Right atrium auricular region (tissue), 2 donors: ENCODE data around the gene CRYBB2. TPM values are rescaled to one million over a fixed set of nuclear protein-coding genes. Genes with fewer than 3 reads are reported as not detected.
"Not testable (repeated sequence)": the region's sequence is repeated elsewhere in the genome, so short reads cannot be mapped to it uniquely, and the experiment has no call there.

Experiments
- DNase-seq: peaks from one replicate; pipeline ENCODE4 v3.0.0-alpha.2; 2019; ENCODE audit warnings: low spot score
- H3K27ac ChIP-seq, 2 donors: fragments of 200-600 bp; sonication (generic); 1 replicate in 1 of 2; 2 replicates in 1 of 2; pipeline ENCODE4 v1.5.1; 2016 to 2019
- H3K27me3 ChIP-seq, 2 donors: fragments of 200-600 bp; sonication (generic); one replicate each; pipeline versions ENCODE4 v1.5.1 to v1.6.0; 2017 to 2019
- H3K36me3 ChIP-seq: fragments of 200-600 bp; sonication (generic); one replicate; pipeline ENCODE4 v1.5.1; 2016
- H3K4me1 ChIP-seq, 2 donors: fragments of 200-600 bp; sonication (generic); one replicate each; pipeline versions ENCODE4 v1.5.1 to v1.6.0; 2017 to 2019
- H3K4me3 ChIP-seq, 2 donors: fragments of 200-600 bp; sonication (generic); 1 replicate in 1 of 2; 2 replicates in 1 of 2; pipeline ENCODE4 v1.5.1; 2017 to 2019; ENCODE audit warnings: mild to moderate bottlenecking in 1 of 2, moderate library complexity in 1 of 2
- H3K9me3 ChIP-seq, 2 donors: fragments of 200-600 bp; sonication (generic); one replicate each; pipeline ENCODE4 v1.5.1; 2019
- CTCF ChIP-seq, 2 donors: fragments of 200-600 bp; sonication (generic); IDR thresholded peaks; one replicate each; pipeline ENCODE4 v1.5.1; 2019; ENCODE audit warnings: antibody characterized with exemption in 2 of 2
- total RNA-seq, 2 donors: library from RNA; depleted of rRNA; stranded (reverse); fragments of >200 nt; gene quantifications; one replicate each; pipeline ENCODE4 v1.1.0, GENCODE V29; 2016

The CRYBB2 gene
- total RNA-seq, 2 donors from 2014 or later: not detected

DNA sequence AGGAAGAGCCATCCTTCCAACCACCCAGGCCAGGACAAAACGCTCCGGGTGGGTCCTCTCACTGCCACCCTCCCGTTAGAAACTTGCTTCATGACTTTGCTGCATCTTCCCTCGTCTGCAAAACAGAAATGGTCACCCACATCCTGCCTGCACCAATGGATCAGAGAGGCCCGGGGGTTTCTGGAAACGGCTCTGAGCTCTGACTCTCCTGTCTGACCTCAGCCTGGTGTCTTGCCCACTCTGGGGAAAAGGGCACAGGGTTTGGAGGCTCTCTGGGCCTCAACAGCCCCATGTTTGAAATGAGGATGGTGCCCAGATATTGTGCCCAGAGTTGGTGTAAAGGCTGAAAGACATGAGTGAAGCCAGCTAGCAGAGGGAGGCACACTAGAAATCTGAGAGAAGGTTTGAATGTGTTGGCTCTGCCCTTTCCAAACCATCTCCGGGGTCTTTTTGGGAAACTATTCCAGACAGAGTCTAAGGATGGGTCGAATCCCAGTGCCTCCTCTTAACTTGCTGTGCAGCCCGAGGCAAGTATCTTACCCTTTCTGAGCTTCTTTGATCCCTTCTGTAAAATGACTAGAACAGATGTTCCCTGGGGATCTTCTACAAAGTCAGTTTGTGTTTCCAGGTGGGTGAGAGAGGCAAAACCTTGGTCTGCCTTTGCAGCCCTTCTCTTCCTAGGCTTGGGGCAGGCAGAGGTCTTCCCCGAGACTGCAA is 17.7 kb upstream of the CRYBB2 start:
- H3K27ac ChIP-seq: no peak overlapping the region
- DNase-seq: no peak
- no peak overlapping the region for H3K4me3 ChIP-seq
- H3K27me3 ChIP-seq: no peaks in the 10 kb centered on the region
- H3K36me3 ChIP-seq: peaks cover 17% of the 10 kb centered on the region
- H3K4me1 ChIP-seq: no peaks in the 10 kb centered on the region
- TF ChIP-seq CTCF (IDR thresholded peaks at IDR 0.05): no peak
- no peaks in the 10 kb centered on the region for H3K9me3 ChIP-seq

- H3K4me1 ChIP-seq: no peaks in the 10 kb centered on the region
- no peak overlapping the region for H3K4me3 ChIP-seq
- peaks cover 13% of the 10 kb centered on the region for H3K36me3 ChIP-seq
- no peaks in the 10 kb centered on the region for H3K27me3 ChIP-seq
- TF ChIP-seq CTCF (IDR thresholded peaks at IDR 0.05): peak; percentile 89 to 91
- no peak overlapping the region for H3K27ac ChIP-seq
- H3K9me3 ChIP-seq: no peaks in the 10 kb centered on the region
- peak; percentile 63 for DNase-seq
Observed at GRCh38 chr22:25202290-25202921, 17.0 kb upstream of the CRYBB2 start.

GRCh38 chr22:25203082-25203481 is 16.4 kb upstream of the CRYBB2 start:
- no peak for TF ChIP-seq CTCF (IDR thresholded peaks at IDR 0.05)
- no peaks in the 10 kb centered on the region for H3K9me3 ChIP-seq
- H3K27ac ChIP-seq: no peak overlapping the region
- H3K4me3 ChIP-seq: no peak overlapping the region
- no peaks in the 10 kb centered on the region for H3K27me3 ChIP-seq
- DNase-seq: no peak
- H3K4me1 ChIP-seq: no peaks in the 10 kb centered on the region
- peaks cover 6% of the 10 kb centered on the region for H3K36me3 ChIP-seq

DNA sequence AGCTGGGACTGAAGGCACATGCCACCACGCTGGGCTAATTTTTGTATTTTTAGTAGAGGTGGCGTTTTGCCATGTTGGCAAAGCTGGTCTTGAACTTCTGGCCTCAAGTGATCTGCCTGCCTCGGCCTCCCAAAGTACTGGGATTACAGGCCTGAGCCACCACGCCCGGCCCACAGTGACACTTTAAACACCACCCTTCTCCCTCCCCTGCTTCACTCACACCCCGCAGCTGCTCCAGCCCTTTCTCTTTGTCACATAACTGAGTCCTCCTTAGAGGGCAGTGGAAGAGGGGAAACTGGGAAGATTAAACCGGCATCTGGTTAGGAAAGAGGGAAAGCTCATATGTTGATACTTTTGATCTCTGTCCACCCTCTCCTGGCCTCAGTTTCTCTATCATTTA is 14.9 kb upstream of the CRYBB2 start:
- H3K27ac ChIP-seq, H3K4me3 ChIP-seq, H3K4me1 ChIP-seq, H3K9me3 ChIP-seq, H3K36me3 ChIP-seq, DNase-seq, H3K27me3 ChIP-seq: not testable (repeated sequence)

DNA sequence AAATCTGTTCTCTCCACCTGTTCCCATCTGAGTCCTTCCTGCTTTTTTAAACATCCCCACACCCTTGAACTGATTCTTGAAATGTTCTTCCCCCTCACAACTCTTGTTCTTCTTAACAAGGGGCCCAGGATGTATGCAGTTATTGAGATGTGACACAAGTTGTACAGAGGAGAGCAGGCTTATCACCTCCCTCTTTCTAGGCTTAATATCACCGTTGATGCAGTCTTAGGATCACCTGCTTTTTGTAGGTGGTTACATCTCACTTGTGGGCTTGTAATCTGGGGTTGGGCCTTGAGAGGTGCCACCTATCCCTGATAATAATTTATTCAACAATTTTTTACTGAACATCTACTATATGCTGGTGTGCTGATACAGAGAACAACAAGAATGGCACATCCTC is 13.6 kb upstream of the CRYBB2 start:
- no peak for DNase-seq
- Histone ChIP-seq H3K4me1 (no peaks in the 10 kb centered on the region), H3K36me3 (no peaks in the 10 kb centered on the region), H3K27me3 (no peaks in the 10 kb centered on the region), H3K9me3 (no peaks in the 10 kb centered on the region), H3K27ac (no peak overlapping the region), H3K4me3 (no peak overlapping the region)
- no peak for TF ChIP-seq CTCF (IDR thresholded peaks at IDR 0.05)

- DNase-seq: no peak
- H3K4me1 ChIP-seq: no peaks in the 10 kb centered on the region
Observed at GRCh38 chr22:25206998-25207397, 12.4 kb upstream of the CRYBB2 start.

More at GRCh38 chr22:25206998-25207397, 12.4 kb upstream of the CRYBB2 start:
- H3K4me3 ChIP-seq: no peak overlapping the region
- no peaks in the 10 kb centered on the region for H3K36me3 ChIP-seq
- H3K9me3 ChIP-seq: no peaks in the 10 kb centered on the region
- no peak for TF ChIP-seq CTCF (IDR thresholded peaks at IDR 0.05)
- no peaks in the 10 kb centered on the region for H3K27me3 ChIP-seq
- H3K27ac ChIP-seq: no peak overlapping the region
